K562 (cell line): ENCODE results near the gene TERB1. TPM values are rescaled to one million over a fixed set of nuclear protein-coding genes. Genes with fewer than 3 reads are reported as not detected.
A peak's percentile ranks its signal among the peaks of the same experiment; 100 is the strongest.

ENCODE experiments used
- ATAC-seq: fragments of 200-7000 bp; cut with Tn5 transposase; 3 replicates; pipeline ENCODE4 v1.9.1; 2020; ENCODE audit warnings: moderate library complexity
- BruUV-seq: library from RNA; stranded (reverse); fragments of 400-500 nt; replicated peaks from 2 replicates; lab custom pipeline; 2021; lab: Mats Ljungman, UMichigan
- CTCF ChIA-PET: fragments of 300-600 bp; formaldehyde crosslinking; extraction: SDS; loops from one replicate; lab custom pipeline; 2021; ENCODE audit warnings: low intra/inter-chr PET ratio; lab: Yijun Ruan, JAX
- POLR2A ChIA-PET: fragments of 300-600, 350-650 bp; sonication (Branson Sonifier 250); formaldehyde crosslinking; extraction: SDS; loops from one replicate; lab custom pipeline; 2021; ENCODE audit warnings: antibody characterized with exemption, inconsistent platforms; lab: Yijun Ruan, JAX
- DNase-seq, 4 experiments: peaks; one replicate each; pipeline versions ENCODE4 v3.0.0 to v3.0.0-alpha.2; 2011 to 2018; ENCODE audit warnings: low spot score in 3 of 4, mixed read lengths in 3 of 4; ENCODE audit errors: extremely low read depth in 1 of 4
- FAIRE-seq: peaks from 2 replicates; lab custom pipeline; 2011; peaks lifted over from hg19 to GRCh38; lab: Jason Lieb, UNC
- H2AFZ ChIP-seq: 2 replicates; pipeline ENCODE4 v1.6.0; 2011; ENCODE audit warnings: low read depth, low read length, control low read depth, inconsistent platforms
- H3K27ac ChIP-seq: fragments of 200-600 bp; 3 replicates; pipeline ENCODE4 v1.8.0; 2011; ENCODE audit warnings: low read depth, mild to moderate bottlenecking, control low read depth, inconsistent platforms, low read length, moderate library complexity, mixed read lengths; ENCODE audit errors: extremely low read depth
- H3K27me3 ChIP-seq, 2 experiments: fragments of 300-600 bp in 1 of 2; 2 replicates in 1 of 2; 3 replicates in 1 of 2; pipeline versions ENCODE4 v1.6.0 to v1.8.0; 2011; ENCODE audit warnings: inconsistent platforms in 2 of 2, low read length in 2 of 2, mild to moderate bottlenecking in 1 of 2, mixed read lengths in 1 of 2, moderate library complexity in 1 of 2; ENCODE audit not compliant: control insufficient read depth in 2 of 2, insufficient read depth in 2 of 2
- H3K36me3 ChIP-seq: fragments of 300-600 bp; 3 replicates; pipeline ENCODE4 v1.8.0; 2011; ENCODE audit warnings: mild to moderate bottlenecking, low read length, inconsistent platforms; ENCODE audit not compliant: control insufficient read depth, insufficient read depth
- H3K4me1 ChIP-seq, 2 experiments: fragments of 200-600 bp in 1 of 2; replicated peaks in 1 of 2; 2 replicates in 1 of 2; 3 replicates in 1 of 2; pipeline versions ENCODE4 v1.5.1 to v1.8.0; 2011; ENCODE audit warnings: inconsistent platforms in 2 of 2, low read length in 2 of 2, mild to moderate bottlenecking in 1 of 2, mixed read lengths in 1 of 2, moderate library complexity in 1 of 2; ENCODE audit not compliant: control insufficient read depth in 2 of 2, insufficient read depth in 2 of 2
- H3K4me2 ChIP-seq: 2 replicates; pipeline ENCODE4 v1.6.1; 2011; ENCODE audit warnings: low read length, control low read depth, inconsistent platforms, mixed read lengths; ENCODE audit not compliant: insufficient read depth
- H3K4me3 ChIP-seq: fragments of 200-600 bp; sonication (generic), shearing (Covaris generic); 2 replicates; pipeline ENCODE4 v1.5.1; 2016; ENCODE audit warnings: control low read depth, inconsistent platforms
- H3K79me2 ChIP-seq: fragments of 200-600 bp; 3 replicates; pipeline ENCODE4 v1.8.0; 2011; ENCODE audit warnings: low read length, inconsistent platforms; ENCODE audit not compliant: control insufficient read depth, insufficient read depth
- H3K9ac ChIP-seq, 2 experiments: 2 replicates each; pipeline versions ENCODE4 v1.6.0 to v1.6.1; 2011; ENCODE audit warnings: low read depth in 2 of 2, low read length in 2 of 2, control low read depth in 1 of 2, inconsistent platforms in 1 of 2, mild to moderate bottlenecking in 1 of 2, mixed read lengths in 1 of 2; ENCODE audit not compliant: insufficient read depth in 1 of 2
- H3K9me1 ChIP-seq: one replicate; pipeline ENCODE4 v1.6.0; 2011; ENCODE audit warnings: inconsistent platforms, mild to moderate bottlenecking, low read length, moderate library complexity; ENCODE audit not compliant: control insufficient read depth, insufficient read depth
- H3K9me3 ChIP-seq: replicated peaks from 2 replicates; pipeline ENCODE4 v1.5.1; 2011; ENCODE audit warnings: low read depth, low read length, inconsistent platforms; ENCODE audit not compliant: control insufficient read depth, insufficient read depth
- H4K20me1 ChIP-seq: replicated peaks from 2 replicates; pipeline ENCODE4 v1.6.1; 2011; ENCODE audit warnings: low read length, inconsistent platforms, mixed read lengths; ENCODE audit not compliant: control insufficient read depth, insufficient read depth
- CTCF ChIP-seq, 3 experiments: IDR thresholded peaks in 2 of 3; conservative IDR thresholded peaks in 1 of 3; 2 replicates each; pipeline ENCODE4 v1.5.1; 2011 to 2012; ENCODE audit warnings: low read length in 3 of 3, mild to moderate bottlenecking in 3 of 3, control low read depth in 2 of 3, improper control_type of control experiment in 1 of 3, inconsistent platforms in 1 of 3, low read depth in 1 of 3, mixed read lengths in 1 of 3, moderate library complexity in 1 of 3; ENCODE audit not compliant: insufficient read depth in 2 of 3
- ZBTB7A ChIP-seq: IDR thresholded peaks from 2 replicates; pipeline ENCODE4 v1.6.1; 2011; ENCODE audit warnings: low read depth, mild to moderate bottlenecking, low read length, moderate library complexity, borderline replicate concordance; ENCODE audit not compliant: control insufficient read depth
- WGBS: fragments of 100-300 bp; shearing (Covaris generic); methylation state at CpG from one replicate; pipeline ENCODE4 v1.1.6; 2016; ENCODE audit warnings: low coverage, mixed read lengths; ENCODE audit not compliant: insufficient coverage; ENCODE audit errors: missing lambda C conversion rate; 5-methylcytosine and 5-hydroxymethylcytosine counted together
- in situ Hi-C: fragments of 300-500 bp; cut with MboI; formaldehyde crosslinking; loops from 4 replicates; pipeline ENCODE4 v1.15.0; 2018; ENCODE audit warnings: inconsistent platforms, mixed read lengths
- intact Hi-C: fragments of 100-400 bp; cut with micrococcal nuclease; formaldehyde crosslinking; loops from 2 replicates; pipeline ENCODE4 v1.14.2; 2022
- polyA plus RNA-seq, 8 experiments: library from polyadenylated mRNA; depleted of rRNA in 4 of 8; stranded (reverse) in 5 of 8; unstranded in 3 of 8; fragments of >200 nt; fragmentation: Nextera tagmentation in 2 of 8; fragmentation: Illumina TruSeq in 1 of 8; extraction: Ambion mirVana in 2 of 8; extraction: Trizol in 1 of 8; gene quantifications; 2 replicates each; pipeline versions ENCODE4 v1.2.1 to v1.2.3, GENCODE V29; 2011 to 2014; ENCODE audit warnings: inconsistent platforms in 1 of 8, missing spikeins in 1 of 8
- total RNA-seq, 7 experiments: library from RNA; depleted of rRNA in 6 of 7; stranded (reverse); fragments of >200 nt in 6 of 7; fragmentation: Illumina TruSeq in 2 of 7; extraction: Trizol in 2 of 7; gene quantifications; 2 replicates each; pipeline versions ENCODE4 v1.2.1 to v1.2.3, GENCODE V29; 2011 to 2021; ENCODE audit warnings: low replicate concordance in 1 of 7
- TF ChIP-seq, protein P1 (sequence below): sonication (generic); formaldehyde crosslinking; IDR thresholded peaks from 2 replicates; pipeline ENCODE4 v1.8.0; 2022; ENCODE audit warnings: missing genetic modification reagents, mild to moderate bottlenecking, borderline replicate concordance

TERB1 gene
- total and polyA plus RNA-seq, 9 of the 15 experiments (the other 6 are each of a cell fraction or from before 2014, with no cell fraction given): not detected

DNA sequence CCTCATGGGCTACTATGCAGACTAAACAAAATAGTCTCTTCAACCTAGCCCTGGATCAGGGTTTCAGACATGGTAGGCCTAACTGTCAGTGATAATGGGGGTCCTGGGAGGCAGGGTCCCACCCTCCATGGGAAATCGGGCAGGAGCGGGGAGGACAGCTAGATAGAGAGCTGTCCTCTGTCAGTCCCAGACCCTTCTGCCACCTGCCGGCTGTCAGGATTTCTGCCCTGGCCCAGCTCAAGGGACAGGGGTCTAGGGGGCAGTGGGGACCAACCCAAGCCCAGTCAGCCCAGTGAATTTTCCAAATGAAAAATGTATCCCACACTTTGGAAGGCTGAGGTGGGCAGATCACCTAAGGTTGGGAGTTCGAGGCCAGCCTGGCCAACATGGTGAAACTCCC, 48.2 kb upstream of the TERB1 start:
- TF ChIP-seq, protein P1, sequence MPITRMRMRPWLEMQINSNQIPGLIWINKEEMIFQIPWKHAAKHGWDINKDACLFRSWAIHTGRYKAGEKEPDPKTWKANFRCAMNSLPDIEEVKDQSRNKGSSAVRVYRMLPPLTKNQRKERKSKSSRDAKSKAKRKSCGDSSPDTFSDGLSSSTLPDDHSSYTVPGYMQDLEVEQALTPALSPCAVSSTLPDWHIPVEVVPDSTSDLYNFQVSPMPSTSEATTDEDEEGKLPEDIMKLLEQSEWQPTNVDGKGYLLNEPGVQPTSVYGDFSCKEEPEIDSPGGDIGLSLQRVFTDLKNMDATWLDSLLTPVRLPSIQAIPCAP (CRISPR knock-in tag): no peak
- peak; percentile 37; the same call in 1 of the 2 replicates for TF ChIP-seq ZBTB7A
- peak in 2 of 3 experiments; percentile 12 to 14; a peak in 2 of 6 replicates for TF ChIP-seq CTCF (IDR thresholded peaks at IDR 0.05 in 2 of 3, conservative IDR thresholded peaks at IDR 0.05 in 1 of 3; ENCODE audit: insufficient read depth in 2 of 3, low read depth in 1 of 3, low read length in 3 of 3)
- Histone ChIP-seq H3K27ac (no peak overlapping the region), H4K20me1 (no peaks in the 10 kb centered on the region), H3K4me3 (no peak overlapping the region), H3K36me3 (no peaks in the 10 kb centered on the region), H3K27me3 (peaks cover 12 to 16% of the 10 kb centered on the region in 2 experiments; a peak in 4 of 5 replicates), H3K9ac (no peak overlapping the region), H3K9me3 (no peaks in the 10 kb centered on the region), H3K9me1 (no peaks in the 10 kb centered on the region), H3K4me2 (no peak overlapping the region), H3K79me2 (no peaks in the 10 kb centered on the region), H2AFZ (no peak overlapping the region), H3K4me1 (peaks cover 10 to 12% of the 10 kb centered on the region in 2 experiments; a peak in 3 of 5 replicates)
- peak in 1 of 4 experiments; percentile 12 for DNase-seq
- POLR2A ChIA-PET: interaction anchor here (0.9 to 1.4 kb wide), 2 partner anchors 19 to 24 kb away, joined by 4 read pairs; partner anchors contain the start of gene NAE1
- BruUV-seq: no TSS peak
- CTCF ChIA-PET: no interaction called here
- 56% methylated on average over 4 of the region's 4 CpGs for WGBS
- in situ Hi-C loops: no loop called here
- ATAC-seq: peak; percentile 25; the same call in 1 of the 3 replicates
- intact Hi-C loops: no loop called here
- no peak for FAIRE-seq
